SKM-1 treated with dmso at 0.1 percent for 144 hours (cell line): ENCODE results near the gene SOS1.
A peak's percentile ranks its signal among the peaks of the same experiment; 100 is the strongest.
"Not testable (repeated sequence)": the region's sequence is repeated elsewhere in the genome, so short reads cannot be mapped to it uniquely, and the experiment has no call there.

ENCODE experiments used
- DNase-seq: peaks from one replicate; lab custom pipeline; 2025; ENCODE audit not compliant: unreplicated experiment; lab: John Stamatoyannopoulos, UW

The SOS1 gene

GRCh38 chr2:38975042-38975441, 145.8 kb downstream of the SOS1 start:
- no peak for DNase-seq

GRCh38 chr2:38973266-38973665, 147.6 kb downstream of the SOS1 start:
- no peak for DNase-seq

- DNase-seq, result no peak
Observed at GRCh38 chr2:38971377-38971776, 149.5 kb downstream of the SOS1 start.

- no peak for DNase-seq
Observed at GRCh38 chr2:38968021-38968420, 152.8 kb downstream of the SOS1 start.

GRCh38 chr2:38966678-38967077, 154.2 kb downstream of the SOS1 start:
- DNase-seq, result no peak

- no peak for DNase-seq
Observed at GRCh38 chr2:38966006-38966405, 154.8 kb downstream of the SOS1 start.

- DNase-seq, result no peak
Observed at GRCh38 chr2:38960609-38961320, 160.1 kb downstream of the SOS1 start.

GRCh38 chr2:38959938-38960608, 160.8 kb downstream of the SOS1 start:
- no peak for DNase-seq

- no peak for DNase-seq
Observed at GRCh38 chr2:38959466-38959865, 161.4 kb downstream of the SOS1 start.

GRCh38 chr2:38957972-38958371, 162.9 kb downstream of the SOS1 start:
- no peak for DNase-seq

- DNase-seq, result no peak
Observed at GRCh38 chr2:38951766-38952165, 169.1 kb downstream of the SOS1 start.

- DNase-seq, result no peak
Observed at GRCh38 chr2:38948995-38949394, 171.9 kb downstream of the SOS1 start.

GRCh38 chr2:38948387-38948882, 172.4 kb downstream of the SOS1 start:
- DNase-seq, result no peak

- DNase-seq, result peak; percentile 83
Observed at GRCh38 chr2:38947241-38948239, 173.3 kb downstream of the SOS1 start.

GRCh38 chr2:38945911-38946310, 174.9 kb downstream of the SOS1 start:
- peak; percentile 91 for DNase-seq

- DNase-seq, result no peak
Observed at GRCh38 chr2:38945372-38945771, 175.5 kb downstream of the SOS1 start.

GRCh38 chr2:38943784-38944183, 177.1 kb downstream of the SOS1 start:
- DNase-seq, result no peak

GRCh38 chr2:38940746-38941145, 180.1 kb downstream of the SOS1 start:
- DNase-seq, result no peak

GRCh38 chr2:38937548-38937947, 183.3 kb downstream of the SOS1 start:
- no peak for DNase-seq

- DNase-seq, result not testable (repeated sequence)
Observed at GRCh38 chr2:38936516-38936915, 184.3 kb downstream of the SOS1 start.

GRCh38 chr2:38935568-38936172, 185.2 kb downstream of the SOS1 start:
- no peak for DNase-seq
